D341Med (cell line): ENCODE measurements around the gene EFHD2.

Experiments
- DNase-seq: peaks from one replicate; pipeline ENCODE4 v3.0.0; 2012; ENCODE audit warnings: low spot score

The EFHD2 gene

DNA sequence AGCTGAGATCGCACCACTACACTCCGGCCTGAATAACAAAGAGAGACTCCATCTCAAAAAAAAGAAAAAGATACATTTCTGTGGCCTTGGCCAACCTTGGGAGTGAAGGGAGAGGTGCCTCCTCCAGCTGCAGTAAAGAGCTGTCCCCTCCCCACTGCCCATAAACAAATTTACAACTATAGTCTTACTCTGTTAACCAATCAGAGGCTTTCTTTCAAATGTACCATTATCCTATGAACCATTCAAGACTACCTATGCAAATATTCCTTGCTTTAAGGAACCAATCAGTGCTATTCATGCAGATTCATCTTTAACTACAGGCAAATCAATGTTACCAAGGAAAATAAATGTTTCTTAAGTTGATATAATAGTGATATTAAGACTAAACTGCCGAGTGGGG lies 67.2 kb downstream of the EFHD2 start:
- DNase-seq, result no peak

DNA sequence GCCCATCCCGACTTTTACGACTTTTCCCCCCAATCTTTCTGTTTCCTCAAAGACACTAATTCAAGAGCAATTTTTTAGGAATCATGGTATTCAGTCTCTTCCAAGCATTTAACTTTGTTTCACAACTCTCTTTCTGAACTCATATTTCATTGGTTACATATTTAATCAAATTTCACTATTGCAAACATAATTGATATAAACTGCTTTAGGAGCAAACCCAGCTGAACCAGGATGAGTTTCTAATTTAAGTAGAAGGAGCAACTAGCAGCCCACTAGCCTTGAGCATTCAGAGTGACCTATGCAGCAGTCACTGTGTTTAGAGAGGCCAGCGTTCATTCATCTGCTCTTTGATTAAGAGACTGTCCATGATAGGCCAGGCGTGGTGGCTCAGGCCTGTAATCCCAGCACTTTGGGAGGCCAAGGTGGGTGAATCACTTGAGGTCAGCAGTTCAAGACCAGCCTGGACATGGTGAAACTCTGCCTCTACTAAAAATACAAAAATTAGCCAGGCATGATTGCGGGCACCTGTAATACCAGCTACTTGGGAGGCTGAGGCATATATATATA lies 68.0 kb downstream of the EFHD2 start:
- DNase-seq, result no peak
